ENCODE measurements around the gene LAPTM4A.
A peak's percentile ranks its signal among the peaks of the same experiment; 100 is the strongest.
"Not testable (repeated sequence)": the region's sequence is repeated elsewhere in the genome, so short reads cannot be mapped to it uniquely, and the experiment has no call there.

LAPTM4A gene

DNA sequence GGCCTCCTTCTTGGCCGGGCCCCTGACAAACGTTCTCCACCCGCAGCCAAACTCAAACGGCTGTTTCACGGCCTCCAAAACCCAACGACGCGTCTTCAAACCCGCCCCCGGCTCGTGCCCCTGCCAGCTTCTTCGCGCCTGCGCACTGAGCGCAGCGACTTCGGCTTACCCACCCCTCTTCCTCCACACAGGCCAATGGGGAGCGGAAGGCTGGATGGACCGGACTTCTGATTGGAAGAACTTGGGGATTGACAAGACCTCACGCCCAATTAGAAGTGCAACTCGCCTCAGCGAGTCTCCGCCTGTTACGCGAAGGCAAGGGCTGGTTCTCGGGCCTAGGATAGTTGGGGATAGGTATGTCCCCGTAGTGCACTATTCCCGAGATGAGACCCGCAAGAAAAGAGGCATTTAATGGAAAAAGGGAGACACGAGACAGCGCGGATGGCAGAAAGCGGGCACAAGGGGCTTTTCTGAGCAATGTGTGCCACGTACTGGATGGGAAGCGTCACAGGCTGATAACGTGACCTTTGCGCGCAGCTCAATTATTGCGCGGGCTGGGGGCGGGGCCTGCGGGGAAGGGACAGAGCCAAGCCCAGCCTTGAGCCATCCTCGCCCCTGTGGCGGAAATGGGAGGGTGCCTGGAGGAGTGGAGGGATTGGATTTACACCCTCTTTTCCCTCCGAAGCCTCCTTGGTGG is at the start of gene LAPTM4A:
Gene LAPTM4A, minus strand, starts transcription at position 97 of the 697 bp plus-strand sequence. CDS start 108 bp downstream, outside the sequence.
- DNase-seq, result peak; percentile 98

DNA sequence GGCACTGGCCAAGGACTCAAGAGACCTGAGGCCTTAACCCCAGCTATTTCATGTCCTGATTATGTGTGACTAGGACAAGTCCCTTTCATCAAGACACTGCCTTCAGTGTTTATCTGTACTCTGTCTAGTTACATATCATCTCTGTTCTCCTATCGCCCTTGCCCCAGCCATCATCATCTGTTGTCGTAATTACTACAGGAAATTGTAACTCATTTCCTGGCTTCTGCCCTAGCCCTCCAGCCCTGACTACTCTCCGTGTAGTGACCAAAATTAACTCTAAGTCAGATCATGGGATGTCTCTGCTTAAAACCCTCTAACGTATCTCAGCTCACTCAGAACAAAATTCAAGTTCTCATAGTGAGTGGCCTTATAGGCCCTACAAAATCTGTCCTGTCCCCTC is 49.3 kb upstream of the LAPTM4A start:
- no peak for DNase-seq

DNA sequence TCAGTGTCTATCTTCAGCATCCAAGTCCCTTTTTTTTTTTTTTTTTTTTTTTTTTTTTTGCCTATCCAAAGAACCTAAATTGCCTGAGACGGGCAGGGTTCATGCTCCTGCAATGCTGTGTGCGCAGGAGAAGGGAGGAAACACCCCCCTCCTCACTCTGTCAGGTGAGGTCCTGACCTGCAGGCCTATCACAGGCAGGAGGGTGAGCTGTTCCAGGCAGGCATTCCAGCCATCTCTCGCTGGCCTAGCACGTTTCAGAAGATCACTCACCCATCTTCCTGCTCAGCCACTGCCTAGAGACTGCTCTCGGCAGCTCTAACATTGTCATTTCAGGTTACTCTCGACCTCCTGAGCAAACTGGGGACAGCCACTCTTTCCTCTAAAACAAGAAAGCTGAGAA is 48.4 kb upstream of the LAPTM4A start:
- no peak for DNase-seq

- DNase-seq, result peak; percentile 55 to 74
These were observed 46.7 kb upstream of the LAPTM4A start for GRCh38 chr2:20097889-20098714.

- DNase-seq, result no peak
These were observed 44.0 kb upstream of the LAPTM4A start for GRCh38 chr2:20095469-20095868.

DNA sequence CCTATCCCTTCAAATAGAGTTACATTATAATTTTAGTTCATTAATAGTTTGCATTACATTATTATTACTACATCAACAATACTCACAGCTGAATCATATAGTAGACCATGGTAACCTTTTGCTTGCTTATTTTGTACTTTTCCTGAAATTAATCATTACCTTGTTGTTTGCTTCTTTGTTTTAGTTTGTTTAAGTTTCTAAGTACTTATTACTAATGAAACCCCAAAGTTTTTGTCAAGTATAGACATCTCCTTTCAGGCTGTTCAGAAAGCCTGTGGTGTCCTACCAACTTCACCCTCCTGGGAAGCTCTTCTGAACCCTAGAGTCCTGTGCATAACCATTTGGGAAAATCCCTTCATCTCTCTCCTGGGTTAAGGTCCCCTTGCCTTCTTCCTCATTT is 43.5 kb upstream of the LAPTM4A start:
- DNase-seq, result no peak

GRCh38 chr2:20094142-20094755 is 42.8 kb upstream of the LAPTM4A start:
- no peak for DNase-seq

GRCh38 chr2:20093263-20094141 is 42.1 kb upstream of the LAPTM4A start:
- no peak for DNase-seq

- DNase-seq, result no peak
These were observed 41.4 kb upstream of the LAPTM4A start for GRCh38 chr2:20092901-20093235.

DNA sequence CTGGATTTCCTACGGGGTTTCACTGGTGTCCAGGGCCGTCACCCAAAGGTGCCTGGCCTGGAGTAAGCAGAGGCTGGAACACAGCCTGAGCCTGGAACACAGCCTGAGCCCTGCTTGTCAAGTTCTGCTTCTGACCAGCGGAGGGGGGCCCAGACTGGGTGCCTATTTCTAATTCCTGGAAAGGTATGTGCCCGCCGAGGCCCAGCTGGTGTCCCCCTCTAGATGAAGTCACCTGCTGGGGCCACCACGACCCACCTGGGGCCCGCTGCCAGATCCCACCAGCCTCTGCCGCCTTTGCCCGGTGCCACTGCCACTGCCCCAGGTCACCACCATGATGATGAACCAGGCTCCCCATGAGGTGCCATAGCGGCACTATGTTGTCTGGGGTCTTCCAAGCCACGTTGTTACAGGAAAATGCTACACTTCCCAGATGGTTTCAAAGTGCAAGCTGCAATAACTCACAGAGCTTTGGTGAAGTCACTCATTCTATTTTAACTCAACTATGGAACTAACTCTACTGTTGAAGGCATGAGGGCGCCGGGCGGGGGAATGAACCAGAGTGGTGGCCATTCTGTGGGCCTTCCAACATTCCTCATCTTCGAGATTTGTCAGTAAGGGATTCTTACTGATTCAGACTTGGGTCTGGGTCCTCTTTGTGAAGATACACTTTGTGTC is 40.9 kb upstream of the LAPTM4A start:
- no peak for DNase-seq

DNA sequence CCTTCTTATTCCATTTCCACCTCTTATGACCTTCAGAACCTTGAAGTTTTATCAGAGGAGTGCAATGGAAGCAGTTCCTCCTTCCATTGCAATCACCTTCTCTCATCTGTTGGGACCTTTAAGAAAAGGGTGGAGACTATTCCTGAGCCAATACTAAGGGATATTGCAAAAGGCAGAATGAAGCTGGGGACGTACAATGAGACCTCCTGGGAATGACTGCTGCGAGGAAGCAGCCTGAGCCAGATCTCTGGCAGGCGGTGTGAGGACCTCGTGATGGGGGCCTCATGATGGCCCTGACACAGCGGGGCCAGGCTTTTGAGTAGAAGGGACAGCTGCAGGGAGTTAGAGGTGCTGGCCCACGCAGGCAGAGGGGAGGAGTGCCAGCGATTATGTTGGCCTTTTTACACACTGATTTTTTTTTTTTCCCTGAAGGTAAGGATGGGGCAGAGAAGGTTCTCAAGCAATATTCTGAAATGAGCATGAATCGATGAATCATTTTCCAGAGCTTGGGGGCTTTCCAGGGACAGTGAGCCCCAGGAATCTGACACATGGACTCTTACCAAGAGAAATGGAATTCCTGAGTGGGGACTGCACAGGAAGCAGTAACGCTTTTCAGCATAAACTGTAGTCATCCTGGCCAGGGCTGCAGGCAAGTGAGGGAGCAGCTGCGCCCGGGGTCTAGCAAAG is 40.0 kb upstream of the LAPTM4A start:
- DNase-seq, result no peak

- DNase-seq, result no peak
These were observed 38.5 kb upstream of the LAPTM4A start for GRCh38 chr2:20089715-20090464.

- not testable (repeated sequence) for DNase-seq
These were observed 34.5 kb upstream of the LAPTM4A start for GRCh38 chr2:20085909-20086308.

- not testable (repeated sequence) for DNase-seq
These were observed 31.4 kb upstream of the LAPTM4A start for GRCh38 chr2:20082812-20083211.

DNA sequence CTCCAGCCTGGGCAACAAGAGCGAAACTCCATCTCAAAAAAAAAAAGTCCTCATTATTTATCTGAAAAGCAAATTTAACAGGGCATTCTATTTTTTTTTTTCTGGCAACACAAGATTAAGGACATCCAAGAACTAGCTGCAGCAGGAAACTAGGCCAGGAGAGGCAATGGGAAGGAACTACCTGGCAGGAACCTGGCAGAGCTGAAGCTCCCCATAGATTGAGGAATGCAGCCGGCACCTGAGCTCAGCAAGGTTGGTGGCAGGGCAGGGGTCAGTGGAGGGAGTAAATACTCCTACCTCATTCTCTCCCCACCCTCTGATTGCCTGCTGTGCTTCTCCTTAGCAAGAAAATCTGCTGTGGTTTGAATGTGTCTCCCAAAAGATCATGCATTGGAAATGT is 30.4 kb upstream of the LAPTM4A start:
- DNase-seq, result no peak

DNA sequence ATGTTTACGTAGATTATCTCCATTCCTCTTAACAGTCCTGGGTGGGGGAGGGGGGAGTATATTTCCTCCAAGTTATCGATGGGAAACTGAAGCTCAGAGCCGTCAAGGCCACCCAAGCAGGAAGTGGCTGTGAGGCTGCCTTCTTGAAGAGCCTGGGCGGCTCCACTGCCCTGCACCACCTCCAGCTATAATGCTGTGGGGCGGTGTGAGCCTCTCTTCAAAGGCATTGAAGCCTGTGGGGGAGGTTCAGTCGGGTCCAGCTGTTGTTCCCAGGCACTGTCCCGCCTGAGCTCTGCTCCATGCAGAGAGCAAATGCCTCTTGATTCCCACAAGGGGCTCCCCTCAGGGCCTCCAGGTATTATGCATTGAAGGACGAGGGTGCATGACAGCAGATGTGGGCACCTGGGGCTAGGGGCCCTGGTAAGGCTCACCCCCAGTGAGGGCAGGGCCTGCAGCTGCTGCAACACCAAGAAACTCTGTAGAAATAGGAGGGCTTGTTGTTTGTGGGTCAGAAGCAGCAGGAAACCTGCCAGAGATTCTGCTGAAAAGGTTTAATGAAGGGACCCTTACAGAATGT is 29.5 kb upstream of the LAPTM4A start:
- DNase-seq, result no peak

DNA sequence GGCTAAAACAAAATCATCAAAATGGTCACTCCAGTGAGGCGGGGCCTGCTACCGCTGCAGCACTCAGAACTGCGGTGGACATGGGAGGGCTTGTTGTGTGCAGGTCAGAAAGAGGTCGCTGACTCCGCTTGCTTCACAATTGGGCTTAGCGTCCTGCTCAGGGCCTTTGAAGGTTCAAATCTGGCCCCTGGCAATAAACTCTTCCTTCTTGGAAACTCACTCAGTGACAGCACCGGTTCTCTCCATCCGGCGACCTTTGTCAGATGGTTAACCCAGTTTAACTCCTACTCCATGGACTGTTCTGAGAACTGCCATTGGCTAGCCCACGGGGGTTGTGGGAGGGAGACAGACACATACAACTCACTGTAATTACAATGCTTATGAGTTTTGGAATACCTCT is 29.0 kb upstream of the LAPTM4A start:
- no peak for DNase-seq

DNA sequence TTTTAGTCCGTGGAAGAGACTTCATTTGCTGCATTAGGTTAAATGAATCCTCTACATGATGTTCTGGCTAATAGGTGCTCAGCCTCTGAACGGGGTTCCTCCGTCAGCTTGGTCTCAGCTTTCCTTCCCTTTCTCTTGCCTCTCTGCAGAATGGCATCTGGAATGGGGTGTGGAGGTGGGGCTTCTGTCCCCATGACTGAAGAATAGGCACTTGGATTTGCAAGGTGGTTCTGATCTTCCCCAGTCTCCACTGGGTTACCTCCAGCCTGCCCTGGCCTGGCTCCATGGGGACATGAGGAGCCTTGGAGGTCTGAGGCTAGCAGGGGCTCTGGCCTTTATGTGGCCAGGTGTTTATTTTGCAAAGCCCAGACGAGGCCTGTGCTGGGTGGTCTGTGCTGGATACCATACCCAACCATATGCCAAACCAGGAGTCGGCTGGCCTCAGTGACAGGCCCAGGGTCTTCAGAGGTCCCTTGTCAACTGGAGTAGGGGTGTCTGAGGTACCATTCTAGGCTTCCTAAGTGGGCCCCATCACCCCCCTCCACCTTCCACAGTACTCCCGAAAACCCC is 28.2 kb upstream of the LAPTM4A start:
- DNase-seq, result no peak

DNA sequence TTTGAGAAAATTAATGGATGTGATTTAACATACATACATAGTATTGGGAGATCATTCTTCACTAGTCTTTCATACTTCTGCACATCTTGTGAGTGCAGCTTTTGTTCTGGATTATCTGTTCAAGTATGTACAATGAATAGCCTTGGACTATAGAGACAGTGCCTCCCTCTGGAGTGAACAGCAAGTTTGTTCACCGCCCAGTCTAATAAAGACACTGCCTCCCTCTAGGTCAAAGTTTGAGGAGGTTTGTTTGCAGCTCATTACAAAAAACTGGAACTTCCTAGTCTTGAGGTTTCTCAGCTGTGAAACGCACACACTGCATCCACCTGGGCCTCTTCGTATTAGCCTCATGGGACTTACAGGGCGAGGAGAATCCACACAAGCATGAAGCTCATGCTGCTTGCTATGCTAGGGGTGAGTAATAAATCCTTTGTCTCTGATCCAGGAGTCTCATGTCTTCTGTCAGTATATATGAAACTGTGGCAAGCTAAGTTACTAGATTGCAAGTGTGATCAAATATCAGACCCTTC is 26.0 kb upstream of the LAPTM4A start:
- no peak for DNase-seq

DNA sequence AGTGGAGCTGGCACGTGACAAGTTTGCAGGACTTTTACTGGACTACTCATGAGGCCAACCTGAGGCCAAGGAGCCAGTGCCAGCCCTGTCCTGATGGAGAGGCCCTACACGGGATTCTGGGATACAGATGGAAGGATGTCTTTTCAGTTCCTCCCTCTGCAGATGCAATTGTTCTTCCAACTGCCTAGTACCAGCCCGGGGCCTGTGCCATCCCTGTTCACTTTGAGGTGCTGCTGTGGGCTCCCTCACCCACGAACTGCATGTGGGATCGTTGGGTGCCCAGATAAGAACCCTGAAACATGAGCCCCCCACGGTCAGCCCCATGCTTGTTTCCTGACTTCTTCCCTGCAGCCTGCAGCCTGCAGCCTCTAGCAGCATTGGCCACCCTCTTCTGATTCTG is 25.3 kb upstream of the LAPTM4A start:
- no peak for DNase-seq
